Bronchial epithelial cell (primary cell): ENCODE measurements around the gene PLXNB2. TPM values are rescaled to one million over a fixed set of nuclear protein-coding genes. Genes with fewer than 3 reads are reported as not detected.

Source experiments
- DNase-seq: peaks from one replicate; pipeline ENCODE4 v3.0.0-alpha.2; 2010; ENCODE audit warnings: low read depth
- FAIRE-seq: peaks from 2 replicates; lab custom pipeline; 2011; peaks lifted over from hg19 to GRCh38; lab: Jason Lieb, UNC
- H3K27me3 ChIP-seq: 2 replicates; pipeline ENCODE4 v1.5.1; 2011; ENCODE audit warnings: low read length; ENCODE audit not compliant: control insufficient read depth, insufficient read depth
- H3K36me3 ChIP-seq: 2 replicates; pipeline ENCODE4 v1.5.1; 2011; ENCODE audit warnings: low read length; ENCODE audit not compliant: control insufficient read depth, insufficient read depth
- H3K4me3 ChIP-seq: 2 replicates; pipeline ENCODE4 v1.5.1; 2011; ENCODE audit warnings: mild to moderate bottlenecking, low read depth, low read length, control low read depth
- CTCF ChIP-seq: IDR thresholded peaks from 2 replicates; pipeline ENCODE4 v1.5.1; 2011; ENCODE audit warnings: mild to moderate bottlenecking, moderate library complexity, low read length, control low read depth, inconsistent platforms; ENCODE audit not compliant: insufficient read depth, severe bottlenecking
- total RNA-seq: library from RNA; depleted of rRNA; stranded (reverse); fragments of >200 nt; gene quantifications from 2 replicates; pipeline ENCODE4 v1.2.1, GENCODE V29; 2014

Gene PLXNB2
- total RNA-seq, 1 donor from 2014 or later: 138 TPM

- no peak for DNase-seq
- FAIRE-seq: no peak
- no peak overlapping the region for H3K4me3 ChIP-seq
- peaks cover 2% of the 10 kb centered on the region for H3K36me3 ChIP-seq
- TF ChIP-seq CTCF: no peak
- peaks cover 1% of the 10 kb centered on the region for H3K27me3 ChIP-seq
These were observed 3.6 kb upstream of the PLXNB2 start for GRCh38 chr22:50310949-50311444.

- no peak for FAIRE-seq
- Histone ChIP-seq H3K4me3 (no peak overlapping the region), H3K27me3 (peaks cover 1% of the 10 kb centered on the region), H3K36me3 (peaks cover 2% of the 10 kb centered on the region)
- TF ChIP-seq CTCF: no peak
- no peak for DNase-seq
These were observed 2.7 kb upstream of the PLXNB2 start for GRCh38 chr22:50310031-50310722.

GRCh38 chr22:50309601-50309991, 2.1 kb upstream of the PLXNB2 start:
- FAIRE-seq: no peak
- peaks cover 3% of the 10 kb centered on the region for H3K36me3 ChIP-seq
- H3K4me3 ChIP-seq: no peak overlapping the region
- no peak for DNase-seq
- TF ChIP-seq CTCF: no peak
- no peaks in the 10 kb centered on the region for H3K27me3 ChIP-seq

GRCh38 chr22:50308986-50309600, 1.6 kb upstream of the PLXNB2 start:
- DNase-seq: no peak
- no peaks in the 10 kb centered on the region for H3K27me3 ChIP-seq
- no peak for FAIRE-seq
- H3K36me3 ChIP-seq: peaks cover 6% of the 10 kb centered on the region
- TF ChIP-seq CTCF: no peak
- H3K4me3 ChIP-seq: no peak overlapping the region

GRCh38 chr22:50308597-50308935, 1.1 kb upstream of the PLXNB2 start:
- FAIRE-seq: no peak

More at GRCh38 chr22:50308597-50308935, 1.1 kb upstream of the PLXNB2 start:
- H3K27me3 ChIP-seq: no peaks in the 10 kb centered on the region
- H3K36me3 ChIP-seq: peaks cover 8% of the 10 kb centered on the region
- no peak overlapping the region for H3K4me3 ChIP-seq
- no peak for DNase-seq
- TF ChIP-seq CTCF: no peak
